ENCODE results near the gene DHDDS.
A peak's percentile ranks its signal among the peaks of the same experiment; 100 is the strongest.
"Not testable (repeated sequence)": the region's sequence is repeated elsewhere in the genome, so short reads cannot be mapped to it uniquely, and the experiment has no call there.

Gene DHDDS

GRCh38 chr1:26431979-26432695 is at the start of gene DHDDS:
TSS of gene DHDDS (plus strand) at chr1:26432321. CDS start at chr1:26432946, 625 bp downstream.
- H3K36me3 ChIP-seq = peaks cover 17 to 39% (median 33%) of the 10 kb centered on the region in 11 experiments
- peaks cover 25 to 40% (median 33%) of the 10 kb centered on the region in 10 experiments for H3K4me1 ChIP-seq
- H3K4me2 ChIP-seq = peak within 1 kb of the TSS; percentile 78 to 98 (median 95)
- H3K9ac ChIP-seq = peak within 1 kb of the TSS; percentile 70 to 85 (median 77)
- no peak for TF ChIP-seq Cebpa-rat (IDR thresholded peaks at IDR 0.05)
- peak within 1 kb of the TSS; percentile 56 to 81 (median 67); a peak in 21 of 22 replicates for H3K27ac ChIP-seq
- peaks cover 0 to 7% (median 0%) of the 10 kb centered on the region in 11 experiments; a peak in 1 of 22 replicates for H4K20me1 ChIP-seq
- H3K27me3 ChIP-seq = no peaks in the 10 kb centered on the region
- 0 out of 22 replicates have a peak, but pooled peaks cover 0 to 3% (median 0%) of the 10 kb centered on the region in 11 experiments for H3K9me3 ChIP-seq (replicated peaks in 1 of 11)
- peak within 1 kb of the TSS; percentile 68 to 80 (median 74) for H3K4me3 ChIP-seq

DNA sequence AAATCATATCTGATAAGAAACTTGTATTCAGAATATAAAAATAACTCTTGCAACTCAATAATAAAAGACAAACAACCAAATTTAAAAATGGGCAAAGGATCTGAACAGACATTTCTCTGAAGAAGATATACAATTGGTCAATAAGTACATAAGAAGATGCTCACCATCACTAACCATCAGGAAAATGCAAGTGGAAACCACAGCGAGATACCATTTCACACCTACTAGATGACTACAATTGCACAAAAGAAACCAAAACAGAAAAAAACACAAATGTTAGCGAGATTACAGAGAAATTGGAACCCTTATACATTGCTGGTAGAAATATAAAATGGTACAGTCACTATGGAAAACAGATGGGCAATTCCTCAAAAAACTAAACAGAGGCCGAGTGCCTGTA is 48.0 kb upstream of the DHDDS start:
- H3K27ac ChIP-seq = peak overlapping the region in 5 of 11 experiments; percentile 6 to 95 (median 80); a peak in 6 of 22 replicates
- H3K27me3 ChIP-seq = no peaks in the 10 kb centered on the region
- no peaks in the 10 kb centered on the region for H3K9me3 ChIP-seq (replicated peaks in 1 of 11)
- TF ChIP-seq Cebpa-rat (IDR thresholded peaks at IDR 0.05) = no peak
- no peak overlapping the region for H3K9ac ChIP-seq
- H4K20me1 ChIP-seq = no peaks in the 10 kb centered on the region
- no peaks in the 10 kb centered on the region for H3K36me3 ChIP-seq
- H3K4me2 ChIP-seq = peak overlapping the region in 4 of 11 experiments; percentile 23 to 95 (median 55); a peak in 6 of 22 replicates
- no peak overlapping the region for H3K4me3 ChIP-seq
- H3K4me1 ChIP-seq = peaks cover 9 to 89% (median 35%) of the 10 kb centered on the region in 10 experiments

- Histone ChIP-seq H3K27ac (peak overlapping the region in 8 of 11 experiments; percentile 30 to 95 (median 82); a peak in 15 of 22 replicates), H3K9ac (peak overlapping the region in 4 of 11 experiments; percentile 35 to 79 (median 56); a peak in 5 of 22 replicates), H3K4me2 (peak overlapping the region; percentile 63 to 96 (median 76); a peak in 19 of 22 replicates), H3K4me1 (peaks cover 9 to 87% (median 34%) of the 10 kb centered on the region in 10 experiments)
- not testable (repeated sequence) for H4K20me1 ChIP-seq; H3K9me3 ChIP-seq (replicated peaks in 1 of 11); H3K4me3 ChIP-seq; H3K36me3 ChIP-seq; H3K27me3 ChIP-seq
Measured at GRCh38 chr1:26385063-26385462, 47.1 kb upstream of the DHDDS start.

DNA sequence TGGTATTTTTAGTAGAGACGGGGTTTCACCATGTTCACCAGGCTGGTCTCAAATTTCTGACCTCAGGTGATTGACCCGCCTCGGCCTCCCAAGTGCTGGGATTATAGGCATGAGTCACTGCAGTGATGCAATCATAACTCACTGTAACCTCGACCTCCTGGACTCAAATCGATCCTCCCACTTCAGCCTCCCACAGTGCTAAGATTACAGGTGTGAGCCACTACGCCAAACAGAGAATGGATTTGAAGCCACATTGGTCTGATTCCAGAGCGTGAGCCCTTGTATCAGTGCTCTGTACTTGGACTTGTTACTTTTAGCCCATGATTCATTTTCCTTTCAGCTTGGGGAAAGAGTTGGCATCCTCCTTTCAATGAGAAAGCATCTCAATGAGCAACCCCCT is 44.7 kb upstream of the DHDDS start:
- Histone ChIP-seq H3K9ac (no peak overlapping the region), H4K20me1 (no peaks in the 10 kb centered on the region), H3K9me3 (replicated peaks in 1 of 11) (no peaks in the 10 kb centered on the region), H3K4me1 (peaks cover 9 to 67% (median 28%) of the 10 kb centered on the region in 10 experiments), H3K27ac (no peak overlapping the region; a peak in 1 of 22 replicates), H3K27me3 (no peaks in the 10 kb centered on the region), H3K4me3 (no peak overlapping the region), H3K36me3 (no peaks in the 10 kb centered on the region), H3K4me2 (peak overlapping the region in 5 of 11 experiments; percentile 29 to 96 (median 76); a peak in 10 of 22 replicates)
- TF ChIP-seq Cebpa-rat (IDR thresholded peaks at IDR 0.05) = no peak; a peak in 1 of 22 replicates

GRCh38 chr1:26388791-26389445 is 43.2 kb upstream of the DHDDS start:
- Histone ChIP-seq H3K36me3 (no peaks in the 10 kb centered on the region), H3K27me3 (no peaks in the 10 kb centered on the region), H3K27ac (no peak overlapping the region), H3K9ac (no peak overlapping the region), H4K20me1 (no peaks in the 10 kb centered on the region), H3K4me3 (no peak overlapping the region), H3K4me2 (peak overlapping the region in 2 of 11 experiments; percentile 76 to 95; a peak in 4 of 22 replicates), H3K4me1 (peaks cover 9 to 59% (median 28%) of the 10 kb centered on the region in 10 experiments), H3K9me3 (replicated peaks in 1 of 11) (no peaks in the 10 kb centered on the region)
- TF ChIP-seq Cebpa-rat (IDR thresholded peaks at IDR 0.05) = no peak

DNA sequence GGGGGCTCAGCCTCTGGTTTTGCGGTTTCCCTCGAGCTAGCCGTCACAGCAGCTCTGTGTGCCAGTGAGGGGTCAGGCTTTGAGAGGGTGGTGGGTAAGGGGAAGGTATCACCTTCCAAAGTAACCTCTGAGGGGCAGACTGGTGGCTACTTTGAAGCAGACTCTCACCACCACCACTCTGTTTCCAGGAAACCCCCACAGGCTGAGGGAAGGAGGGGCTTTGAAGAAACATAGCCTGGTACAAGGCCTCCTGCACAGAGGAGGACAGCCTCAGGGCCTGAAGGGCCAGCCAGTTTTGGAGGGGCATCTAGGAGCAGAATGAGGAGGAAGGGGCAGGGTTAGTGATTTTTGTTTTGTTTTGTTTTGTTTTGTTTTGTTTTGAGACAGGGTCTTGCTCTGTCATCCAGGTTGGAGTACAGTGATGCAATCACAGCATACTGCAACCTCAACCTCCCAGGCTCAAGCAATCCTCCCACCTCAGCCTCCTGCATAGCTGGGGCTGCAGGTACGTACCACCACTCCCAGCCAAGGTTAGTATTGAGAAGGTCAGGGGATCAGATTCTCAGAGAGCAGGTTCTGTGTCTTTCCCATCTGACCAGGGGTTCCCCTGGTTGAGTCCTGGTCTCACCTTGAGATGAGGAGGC is 42.4 kb upstream of the DHDDS start:
- H3K36me3 ChIP-seq = no peaks in the 10 kb centered on the region
- H3K4me1 ChIP-seq = peaks cover 9 to 51% (median 26%) of the 10 kb centered on the region in 10 experiments
- peak overlapping the region in 1 of 11 experiments; percentile 8; a peak in 2 of 22 replicates for H3K9ac ChIP-seq
- no peaks in the 10 kb centered on the region for H4K20me1 ChIP-seq
- H3K4me2 ChIP-seq = peak overlapping the region in 2 of 11 experiments; percentile 29 to 76; a peak in 1 of 22 replicates
- 0 out of 22 replicates have a peak, but pooled peaks of 1 of the 11 experiments have one; percentile 8 for TF ChIP-seq Cebpa-rat (IDR thresholded peaks at IDR 0.05)
- H3K27ac ChIP-seq = no peak overlapping the region
- H3K27me3 ChIP-seq = no peaks in the 10 kb centered on the region
- H3K9me3 ChIP-seq (replicated peaks in 1 of 11) = no peaks in the 10 kb centered on the region
- no peak overlapping the region for H3K4me3 ChIP-seq

- no peak overlapping the region for H3K27ac ChIP-seq
- H3K9ac ChIP-seq = no peak overlapping the region
- H3K9me3 ChIP-seq (replicated peaks in 1 of 11) = no peaks in the 10 kb centered on the region
- no peaks in the 10 kb centered on the region for H3K36me3 ChIP-seq
- no peak overlapping the region for H3K4me3 ChIP-seq
- TF ChIP-seq Cebpa-rat (IDR thresholded peaks at IDR 0.05) = no peak
- no peaks in the 10 kb centered on the region for H3K27me3 ChIP-seq
- H3K4me2 ChIP-seq = no peak overlapping the region
- peaks cover 0 to 34% (median 9%) of the 10 kb centered on the region in 10 experiments; a peak in 14 of 20 replicates for H3K4me1 ChIP-seq
- no peaks in the 10 kb centered on the region for H4K20me1 ChIP-seq
Measured at GRCh38 chr1:26391450-26391849, 40.7 kb upstream of the DHDDS start.

DNA sequence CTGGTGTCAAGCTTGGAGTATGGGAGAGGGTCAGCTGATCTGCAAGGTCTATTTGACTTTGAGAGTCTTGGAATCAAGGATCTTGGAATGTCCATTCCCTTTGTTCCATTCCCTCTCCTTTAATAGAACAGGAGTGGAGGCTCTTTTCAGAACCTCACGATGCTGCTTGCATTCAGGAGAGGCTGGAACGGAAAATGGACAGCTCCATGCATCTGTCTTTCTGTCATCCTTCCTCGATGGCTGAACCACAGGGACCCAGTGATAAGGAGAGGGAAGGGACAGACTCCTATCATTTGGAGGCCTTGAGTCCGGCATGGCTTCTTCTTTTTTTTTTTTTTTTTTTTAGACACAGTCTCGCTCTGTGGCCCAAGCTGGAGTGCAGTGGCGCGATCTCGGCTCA is 36.4 kb upstream of the DHDDS start:
- no peaks in the 10 kb centered on the region for H3K27me3 ChIP-seq
- H3K4me2 ChIP-seq = no peak overlapping the region
- H3K4me3 ChIP-seq = no peak overlapping the region
- H3K9ac ChIP-seq = no peak overlapping the region
- H3K4me1 ChIP-seq = 0 out of 20 replicates have a peak, but pooled peaks cover 0 to 3% (median 0%) of the 10 kb centered on the region in 10 experiments
- no peaks in the 10 kb centered on the region for H3K9me3 ChIP-seq (replicated peaks in 1 of 11)
- H4K20me1 ChIP-seq = no peaks in the 10 kb centered on the region
- H3K36me3 ChIP-seq = no peaks in the 10 kb centered on the region
- no peak overlapping the region for H3K27ac ChIP-seq
- no peak for TF ChIP-seq Cebpa-rat (IDR thresholded peaks at IDR 0.05)

- H3K4me3 ChIP-seq = no peak overlapping the region
- H4K20me1 ChIP-seq = no peaks in the 10 kb centered on the region
- H3K9ac ChIP-seq = no peak overlapping the region
- H3K27ac ChIP-seq = no peak overlapping the region
- no peaks in the 10 kb centered on the region for H3K36me3 ChIP-seq
- H3K4me2 ChIP-seq = no peak overlapping the region
- H3K9me3 ChIP-seq (replicated peaks in 1 of 11) = no peaks in the 10 kb centered on the region
- TF ChIP-seq Cebpa-rat (IDR thresholded peaks at IDR 0.05) = no peak
- peaks cover 0 to 5% (median 0%) of the 10 kb centered on the region in 11 experiments; a peak in 1 of 22 replicates for H3K27me3 ChIP-seq
- H3K4me1 ChIP-seq = no peaks in the 10 kb centered on the region
Measured at GRCh38 chr1:26399034-26399433, 33.1 kb upstream of the DHDDS start.
